HG03039 (cell line): Measurements from ENCODE around the gene SLC45A1.

Experiments used
- ATAC-seq: cut with Tn5 transposase; IDR thresholded peaks from one replicate; pipeline ENCODE4 v1.9.1; 2021; ENCODE audit warnings: mild to moderate bottlenecking, moderate library complexity; ENCODE audit not compliant: unreplicated experiment

The SLC45A1 gene

DNA sequence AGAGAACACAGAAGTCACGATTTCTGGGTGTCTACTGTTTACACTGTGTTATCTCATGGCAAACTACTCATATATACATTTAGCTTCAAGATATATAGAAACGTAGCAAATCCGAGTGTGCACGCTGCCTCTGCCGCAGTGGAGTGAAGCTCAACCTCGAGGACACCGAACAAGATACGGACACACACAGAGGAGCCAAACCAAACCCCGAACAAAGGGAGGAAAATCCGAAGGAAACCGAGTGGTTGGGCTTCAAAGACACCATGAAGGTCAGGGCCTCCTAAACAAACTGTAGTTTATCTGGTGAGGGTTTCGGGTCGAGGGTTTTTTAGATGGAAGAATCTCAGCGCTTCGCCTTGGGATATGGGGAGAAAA is 34.5 kb downstream of the SLC45A1 start:
- ATAC-seq, result no peak

DNA sequence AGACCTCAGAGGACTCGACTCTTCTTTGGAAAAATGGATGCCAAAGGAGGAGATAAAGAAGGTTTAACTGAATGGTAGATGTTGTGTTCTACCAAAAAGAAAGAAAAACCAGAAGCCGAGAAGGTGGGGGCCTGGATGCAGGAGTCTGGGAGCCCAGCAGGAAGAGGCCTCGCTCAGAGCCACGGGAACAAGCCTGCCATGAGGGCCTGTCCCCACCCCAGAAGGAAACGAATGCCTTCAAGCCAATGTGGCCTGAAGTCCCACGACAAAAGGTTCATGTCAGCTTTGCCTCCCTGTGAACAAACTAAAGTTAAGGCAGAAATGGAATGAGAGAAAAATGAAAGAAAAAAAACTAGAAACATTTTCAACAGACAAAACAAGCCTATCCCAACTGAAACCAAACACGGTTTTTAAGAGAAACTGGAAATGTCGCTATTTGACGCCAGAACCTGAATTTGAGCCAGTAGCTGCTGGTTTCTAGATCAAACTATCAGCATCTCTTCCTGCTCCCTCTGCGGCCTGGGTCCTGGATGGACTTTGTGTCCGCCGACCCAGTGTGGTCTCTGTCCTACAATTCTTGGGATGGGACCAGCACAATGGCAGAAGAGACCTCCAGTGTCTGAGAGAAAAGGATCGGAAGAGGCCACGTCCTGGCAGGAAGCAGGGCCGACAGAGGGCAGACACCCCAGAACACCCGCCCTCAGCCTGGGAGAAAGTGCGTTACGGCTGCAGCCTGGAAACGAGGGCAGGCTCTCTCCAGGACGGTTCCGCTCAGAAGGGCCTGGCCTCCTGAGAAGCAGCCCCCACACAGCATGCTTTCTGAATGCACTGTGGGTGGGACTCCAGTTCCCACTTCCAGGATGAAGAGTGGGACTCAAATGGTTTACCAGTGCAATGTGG is 35.2 kb downstream of the SLC45A1 start:
- ATAC-seq, result no peak

DNA sequence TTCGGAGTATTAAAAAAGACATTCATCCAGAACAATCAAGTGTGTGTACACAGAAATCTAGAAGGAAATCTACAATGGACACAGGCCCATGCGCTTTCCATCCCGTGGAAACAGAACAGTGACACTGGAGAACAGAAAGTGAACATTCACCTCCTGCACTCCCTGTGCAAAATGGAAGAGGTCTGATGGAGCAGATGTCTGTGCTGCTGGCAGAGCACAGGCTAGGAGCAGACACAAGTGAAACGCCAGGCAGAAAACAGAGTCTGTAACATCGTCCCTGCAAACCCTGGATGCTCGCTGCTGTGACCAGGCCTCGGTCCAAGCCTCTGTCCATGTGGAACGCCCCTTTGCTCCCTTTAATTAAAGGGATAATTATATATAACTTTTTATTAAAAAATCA is 36.1 kb downstream of the SLC45A1 start:
- no peak for ATAC-seq

DNA sequence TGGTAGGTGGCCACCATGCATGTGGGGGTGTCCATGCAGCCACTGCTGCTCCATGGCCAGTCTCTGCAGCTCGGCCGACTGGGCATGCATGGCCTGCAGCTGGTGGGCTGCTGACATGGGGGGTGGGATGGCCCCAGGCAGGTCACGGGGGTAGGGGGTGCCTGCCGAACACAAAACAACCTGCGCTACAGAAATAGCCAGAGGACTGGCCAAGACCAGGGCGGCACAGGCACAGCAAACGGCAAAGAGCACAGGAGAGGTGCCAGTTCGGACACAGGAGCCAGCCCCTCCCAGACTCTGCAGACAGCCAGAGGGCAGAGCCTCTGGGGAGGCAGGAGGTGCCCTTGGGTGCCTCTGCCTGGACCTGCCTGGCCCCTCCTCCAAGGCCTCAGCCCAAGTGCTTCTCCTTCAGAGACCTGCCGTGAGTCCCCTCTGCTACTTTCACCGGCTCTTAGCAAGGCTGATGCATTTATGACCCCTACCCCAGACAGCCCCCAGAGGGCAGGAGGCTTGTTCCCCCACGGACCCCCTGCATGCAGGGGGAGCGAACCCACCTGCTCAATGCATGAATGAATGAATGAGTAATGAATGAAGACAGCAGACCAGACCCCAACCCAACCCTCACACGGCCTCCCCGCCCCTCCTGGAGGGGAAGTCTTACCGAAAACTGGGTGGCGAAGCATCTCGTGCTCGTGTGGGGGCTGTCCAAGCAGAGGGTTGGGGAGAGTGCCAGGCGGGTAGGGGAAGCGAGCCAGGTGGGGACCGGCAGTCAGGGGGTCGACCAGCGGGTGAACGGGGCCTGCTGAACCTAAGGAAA is 37.7 kb downstream of the SLC45A1 start:
- ATAC-seq, result no peak

DNA sequence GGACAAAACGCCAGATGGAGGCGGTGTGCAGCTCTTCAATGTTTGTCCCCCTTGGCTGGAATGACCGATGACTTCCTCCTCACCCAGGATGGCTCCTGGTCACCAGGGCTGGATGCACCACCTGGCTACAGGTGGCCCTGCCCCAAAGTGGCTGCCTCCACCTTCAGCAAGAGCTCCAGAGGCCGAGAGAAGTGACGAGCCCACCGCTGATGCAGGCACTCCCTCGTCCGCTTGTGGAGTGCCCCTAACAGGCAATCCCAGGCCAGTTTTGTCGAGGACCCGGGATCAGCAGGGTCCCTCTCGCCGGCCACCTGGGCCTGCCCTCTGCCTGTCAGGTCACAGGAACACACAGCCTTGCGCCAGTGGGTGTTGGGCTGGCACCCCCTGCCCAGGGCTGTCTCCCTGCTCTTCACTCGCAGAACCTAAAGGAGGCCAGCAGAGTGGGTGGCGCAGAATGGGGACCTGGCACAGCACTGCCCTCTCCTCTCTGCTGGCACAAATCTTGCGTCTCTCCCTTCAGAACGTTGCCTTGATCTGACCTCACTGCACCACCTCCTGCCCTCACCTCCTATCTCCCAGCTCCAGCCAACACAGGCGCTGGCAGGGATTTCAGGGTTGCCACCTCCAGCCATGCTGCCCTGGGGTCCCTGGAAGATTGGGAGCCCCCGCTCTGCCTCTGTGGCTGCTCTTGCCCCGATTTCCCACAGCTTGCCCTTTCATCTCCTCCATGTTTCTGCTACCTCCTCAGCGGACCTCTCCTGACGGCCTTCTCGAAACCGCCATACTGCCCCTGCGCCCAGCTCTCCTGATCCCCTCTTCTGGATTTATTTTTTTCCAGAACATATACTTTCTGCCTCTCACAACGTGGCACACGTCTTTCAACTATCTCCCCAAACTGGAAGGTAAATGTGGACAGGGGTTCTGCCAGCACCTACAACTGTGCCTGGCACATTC is 38.6 kb downstream of the SLC45A1 start:
- ATAC-seq, result no peak

DNA sequence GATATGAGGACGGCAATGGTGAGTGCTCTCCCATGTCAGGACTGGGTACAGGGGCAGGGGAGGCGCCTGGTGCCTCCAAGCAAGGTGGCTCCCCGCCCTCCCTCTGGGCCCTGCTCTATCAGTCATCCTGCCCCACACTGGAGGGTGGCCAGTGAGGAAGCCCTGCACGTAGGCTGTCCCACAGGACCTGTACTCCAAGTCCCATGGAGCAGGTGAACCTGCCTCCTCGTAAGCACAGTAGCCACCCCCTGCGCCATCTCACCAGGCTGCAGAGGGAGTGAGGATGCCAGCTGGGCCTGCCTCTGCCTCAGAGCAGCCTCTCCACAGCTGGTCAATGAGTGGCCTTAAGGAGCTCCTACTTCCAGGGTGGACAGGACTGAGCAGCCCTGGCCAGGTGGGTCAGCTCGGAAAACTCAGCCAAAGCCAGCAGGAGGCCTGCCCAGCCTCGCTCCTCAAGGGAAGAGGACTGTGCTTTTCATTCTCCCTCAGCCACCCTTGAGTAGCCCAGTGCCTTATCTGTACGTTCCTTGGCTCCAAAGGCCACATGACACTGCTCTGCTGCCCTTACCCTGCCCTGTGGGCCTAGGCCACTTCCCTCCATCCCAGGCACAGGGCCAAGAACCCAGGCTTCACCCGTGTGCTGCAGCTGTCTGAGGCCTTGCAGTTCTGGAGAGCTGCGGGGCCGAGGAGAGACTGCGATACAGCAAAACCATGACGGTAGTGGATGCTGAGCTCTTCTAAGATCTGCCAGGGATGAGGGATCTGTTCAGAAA is 39.6 kb downstream of the SLC45A1 start:
- ATAC-seq, result no peak

DNA sequence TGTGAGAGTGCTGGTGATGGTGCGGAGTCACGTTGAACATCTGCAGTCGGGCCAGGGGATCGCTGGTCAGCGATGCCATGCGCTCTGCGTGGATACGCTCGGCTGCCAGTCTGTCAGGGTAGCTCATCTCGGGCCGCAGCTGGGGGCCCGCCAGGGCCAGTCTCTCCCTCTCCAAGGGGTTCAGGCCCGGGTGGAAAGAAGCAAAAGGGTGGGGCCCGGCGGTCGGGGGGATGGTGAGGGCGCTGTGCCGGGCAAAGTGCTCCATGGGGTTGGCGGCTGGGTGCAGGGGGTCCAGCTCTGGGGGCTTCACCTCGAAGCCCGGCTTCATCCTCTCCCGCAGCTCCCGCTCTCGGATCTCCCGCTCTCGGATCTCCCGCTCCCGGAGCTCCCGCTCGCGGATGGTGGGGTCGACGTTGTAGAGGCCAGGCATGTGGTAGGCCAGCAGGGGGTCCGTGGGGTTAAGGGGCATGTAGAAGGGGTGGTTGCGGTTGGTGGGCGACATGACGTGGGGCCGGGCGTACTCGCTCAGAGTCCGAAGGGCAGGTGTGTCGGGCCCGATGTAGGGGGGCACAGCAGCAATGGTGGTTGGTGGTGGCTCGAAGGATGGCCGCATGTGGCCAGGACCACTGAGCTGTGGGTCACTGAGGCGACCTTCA is 40.5 kb downstream of the SLC45A1 start:
- no peak for ATAC-seq

DNA sequence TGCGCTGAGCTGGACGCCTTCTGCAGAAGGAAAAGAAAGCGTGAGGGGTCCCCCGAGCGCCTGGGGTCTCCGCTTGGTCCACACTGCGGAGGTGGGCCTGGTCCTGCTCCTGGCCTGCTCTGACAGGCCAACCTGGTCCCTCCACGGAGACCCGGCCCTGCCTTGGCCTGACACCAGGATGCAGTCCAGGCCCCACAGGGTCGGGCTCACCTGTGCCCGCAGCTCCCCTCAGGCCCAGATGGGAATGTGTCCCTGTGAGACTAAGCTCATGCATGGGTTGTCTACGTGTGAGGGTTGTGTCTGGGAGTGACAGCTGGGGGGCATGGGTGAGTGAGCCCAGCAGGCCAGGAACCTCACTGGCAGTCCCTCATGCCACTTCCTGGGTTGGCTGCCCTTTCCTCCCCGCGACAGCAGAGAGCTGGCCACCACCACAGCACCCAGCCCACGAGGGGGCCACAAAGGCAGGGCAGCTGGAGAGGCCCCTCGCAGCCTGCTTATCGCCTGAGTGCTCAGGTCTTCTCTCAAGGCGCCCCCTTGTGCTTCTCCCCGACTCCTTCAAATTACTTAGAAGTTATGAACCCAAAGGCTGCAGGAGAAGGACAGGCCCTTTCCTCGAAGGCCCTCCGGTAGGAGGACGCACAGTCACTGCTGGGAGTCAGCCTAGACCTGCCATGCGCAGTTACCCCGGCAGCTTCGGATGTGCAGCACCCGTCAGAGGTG is 41.1 kb downstream of the SLC45A1 start:
- no peak for ATAC-seq

DNA sequence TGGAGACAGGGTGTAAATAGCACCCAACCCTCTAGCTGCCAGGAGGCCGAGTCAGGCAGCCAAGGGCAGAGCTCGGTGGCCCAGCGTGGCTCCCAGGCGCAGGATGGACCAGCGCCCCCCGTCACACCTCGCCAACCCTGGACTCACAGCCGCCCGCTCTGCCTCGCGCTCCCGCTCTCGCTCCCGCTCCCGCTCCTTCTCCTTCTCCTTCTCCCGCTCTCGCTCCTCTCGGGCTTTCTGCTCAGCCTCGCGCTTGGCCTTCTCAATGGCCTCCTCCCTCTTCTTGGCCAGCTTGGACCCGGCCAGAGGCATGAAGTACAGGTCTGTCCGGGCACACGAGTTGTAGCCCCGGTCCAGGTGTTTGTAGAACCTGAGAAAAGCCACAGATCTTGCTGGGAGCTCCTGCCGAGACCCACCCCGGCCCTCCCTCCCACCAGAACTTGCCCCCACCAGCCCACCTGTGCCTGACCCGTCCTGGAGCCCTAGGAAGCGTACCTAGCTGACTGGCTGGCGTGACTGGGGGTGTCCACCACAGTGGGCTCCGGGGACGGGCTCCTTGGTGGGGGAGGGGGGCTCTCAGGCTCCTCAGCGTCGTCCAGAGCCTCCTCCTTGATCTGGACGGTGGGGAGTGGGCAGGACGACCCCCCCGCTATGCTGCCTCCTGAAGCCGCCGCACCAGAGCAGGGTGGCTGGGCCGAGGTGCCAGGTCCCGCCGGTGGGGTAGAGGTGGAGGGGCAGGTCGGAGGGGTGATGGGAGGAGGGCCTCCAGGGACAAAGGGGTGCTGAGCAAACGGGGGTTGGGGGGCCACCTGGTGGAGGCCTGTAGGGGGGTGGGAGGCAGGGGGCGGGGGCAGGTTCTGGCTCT is 41.9 kb downstream of the SLC45A1 start:
- ATAC-seq, result no peak

DNA sequence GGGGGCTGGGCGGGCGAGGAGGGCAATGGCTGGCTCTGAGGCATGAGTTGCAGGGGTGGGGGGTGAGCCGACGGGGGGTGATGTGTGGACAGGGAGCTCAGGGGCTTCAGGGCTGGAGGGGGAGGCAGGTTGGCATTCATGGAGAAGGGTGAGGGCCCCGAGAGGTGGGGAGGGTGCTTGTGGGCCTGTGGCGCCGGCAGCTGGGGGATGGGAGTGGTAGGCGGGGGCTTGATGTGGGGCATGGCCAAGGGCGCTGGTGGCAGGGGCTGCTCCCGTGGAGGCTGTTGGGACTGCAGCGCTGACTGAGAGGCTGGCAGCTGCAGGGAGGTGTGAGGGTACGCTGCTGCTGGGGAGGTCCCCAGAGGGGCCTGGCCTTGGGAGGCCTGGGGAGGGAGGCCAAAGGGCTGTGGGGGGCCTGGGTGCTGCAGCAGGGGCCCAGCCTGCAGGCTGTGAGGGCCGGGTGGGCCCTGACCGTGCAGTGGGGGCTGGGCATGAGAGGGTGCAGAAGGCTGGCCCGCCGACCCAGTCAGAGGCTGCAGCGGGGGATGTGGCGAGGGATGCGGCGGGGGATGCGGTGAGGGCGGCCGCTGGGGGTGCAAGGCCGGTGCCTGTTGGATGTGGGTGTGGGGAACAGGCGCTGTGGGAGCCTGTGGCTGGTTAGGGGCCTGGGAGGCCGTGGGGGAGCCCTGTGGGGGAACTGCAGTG is 42.7 kb downstream of the SLC45A1 start:
- ATAC-seq, result no peak

DNA sequence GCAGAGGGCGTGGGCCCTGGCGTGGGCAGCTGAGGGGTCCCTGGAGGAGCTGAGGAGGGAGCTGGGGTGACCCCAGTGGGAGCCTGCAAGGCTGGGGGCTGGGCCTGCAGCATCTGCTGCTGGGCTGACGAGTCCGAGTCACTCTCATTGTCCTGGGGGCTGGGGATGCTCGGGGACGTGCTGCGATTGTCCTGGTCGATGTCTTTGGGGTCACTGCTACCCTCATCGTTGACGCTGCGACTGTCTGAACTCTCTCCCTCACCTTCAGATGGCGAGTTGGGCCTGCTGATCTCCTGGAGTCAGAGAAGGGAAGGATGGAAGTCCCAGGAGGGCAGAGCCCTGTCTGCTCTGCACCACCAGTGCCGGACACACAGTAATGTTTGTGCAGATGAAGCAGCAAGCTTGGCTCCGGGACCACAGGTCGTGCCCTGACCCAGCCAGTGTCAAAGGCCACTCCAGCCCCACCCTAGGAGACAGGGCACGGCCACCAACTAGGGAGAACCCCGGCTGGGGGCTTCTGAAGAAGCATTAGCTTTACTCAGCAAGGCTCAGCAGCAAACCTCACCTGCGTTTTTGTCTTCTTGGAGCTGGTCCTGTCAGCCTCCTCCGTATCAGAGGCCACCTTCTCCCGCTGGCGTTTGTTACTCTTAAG is 43.4 kb downstream of the SLC45A1 start:
- no peak for ATAC-seq

DNA sequence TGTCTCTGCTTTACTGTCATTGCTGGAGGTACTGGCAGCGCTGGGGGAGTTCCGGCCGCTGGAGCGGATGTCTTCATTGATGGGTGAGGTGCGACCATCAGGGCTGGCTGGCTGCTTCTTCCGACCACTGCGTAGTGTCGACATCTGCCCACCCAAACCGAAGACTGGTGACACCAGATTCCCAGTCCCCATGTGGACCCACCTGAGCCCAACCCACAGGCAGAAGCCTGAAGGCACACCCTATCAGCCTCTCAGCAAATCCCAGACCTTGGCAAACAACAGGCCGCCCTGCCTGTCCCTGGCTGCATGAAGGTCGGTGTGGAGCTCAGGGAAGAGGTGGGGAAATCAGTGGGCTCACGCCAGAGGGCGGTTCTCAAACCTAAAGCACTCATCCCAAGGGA is 44.8 kb downstream of the SLC45A1 start:
- no peak for ATAC-seq

DNA sequence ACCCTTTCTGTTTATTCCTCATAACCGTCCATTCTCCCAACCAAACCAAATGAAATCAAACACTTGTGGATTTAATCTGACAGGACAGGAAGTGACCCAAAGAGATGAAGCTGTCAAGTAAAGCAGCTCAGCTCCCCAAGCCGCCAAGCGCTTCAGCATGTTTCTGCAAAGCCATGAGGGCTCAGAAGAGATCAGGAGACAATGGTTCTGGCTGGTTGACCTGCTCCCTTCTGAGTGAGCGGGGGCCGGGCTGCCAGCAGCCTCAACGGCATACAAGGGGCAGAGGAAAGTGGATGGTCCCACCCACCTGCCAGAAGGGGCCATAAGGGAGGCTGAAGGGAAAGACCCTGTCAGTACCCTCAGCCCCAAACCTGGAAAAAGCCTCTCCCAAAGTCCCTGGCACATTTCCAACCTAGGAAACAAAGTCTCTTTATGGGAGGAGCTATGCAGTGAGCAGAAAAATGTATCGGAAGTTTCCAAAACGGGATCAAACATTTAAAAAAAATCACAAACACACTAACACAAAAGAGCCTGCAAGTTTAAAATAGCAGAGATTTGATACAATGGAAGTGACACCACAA is 45.4 kb downstream of the SLC45A1 start:
- ATAC-seq, result no peak

DNA sequence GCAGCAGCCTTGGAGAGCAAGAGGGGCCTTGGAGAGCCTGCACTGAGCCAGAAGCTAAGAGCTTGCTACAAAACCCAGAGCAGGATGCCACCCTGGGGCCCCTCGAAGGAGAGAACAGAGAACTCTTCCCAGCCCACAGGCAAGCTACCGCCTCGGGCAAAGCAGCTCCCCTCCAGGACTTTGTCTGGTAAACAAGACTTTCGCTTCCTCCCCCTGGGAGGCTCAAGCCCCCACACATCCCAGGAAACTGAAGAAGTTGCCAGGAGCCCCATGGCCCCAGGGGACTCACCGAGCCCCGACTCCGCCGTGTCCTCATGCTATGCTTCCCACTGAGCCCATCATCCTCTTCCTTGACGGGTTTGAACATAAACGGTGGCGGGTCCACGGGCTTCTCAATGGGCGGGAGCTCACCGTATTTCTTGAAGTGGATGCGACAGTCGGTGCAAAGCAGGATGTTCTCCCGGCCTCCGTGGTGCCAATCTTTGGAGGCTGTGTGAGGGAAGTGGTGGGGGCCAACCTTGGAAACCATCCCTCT is 45.9 kb downstream of the SLC45A1 start:
- no peak for ATAC-seq

DNA sequence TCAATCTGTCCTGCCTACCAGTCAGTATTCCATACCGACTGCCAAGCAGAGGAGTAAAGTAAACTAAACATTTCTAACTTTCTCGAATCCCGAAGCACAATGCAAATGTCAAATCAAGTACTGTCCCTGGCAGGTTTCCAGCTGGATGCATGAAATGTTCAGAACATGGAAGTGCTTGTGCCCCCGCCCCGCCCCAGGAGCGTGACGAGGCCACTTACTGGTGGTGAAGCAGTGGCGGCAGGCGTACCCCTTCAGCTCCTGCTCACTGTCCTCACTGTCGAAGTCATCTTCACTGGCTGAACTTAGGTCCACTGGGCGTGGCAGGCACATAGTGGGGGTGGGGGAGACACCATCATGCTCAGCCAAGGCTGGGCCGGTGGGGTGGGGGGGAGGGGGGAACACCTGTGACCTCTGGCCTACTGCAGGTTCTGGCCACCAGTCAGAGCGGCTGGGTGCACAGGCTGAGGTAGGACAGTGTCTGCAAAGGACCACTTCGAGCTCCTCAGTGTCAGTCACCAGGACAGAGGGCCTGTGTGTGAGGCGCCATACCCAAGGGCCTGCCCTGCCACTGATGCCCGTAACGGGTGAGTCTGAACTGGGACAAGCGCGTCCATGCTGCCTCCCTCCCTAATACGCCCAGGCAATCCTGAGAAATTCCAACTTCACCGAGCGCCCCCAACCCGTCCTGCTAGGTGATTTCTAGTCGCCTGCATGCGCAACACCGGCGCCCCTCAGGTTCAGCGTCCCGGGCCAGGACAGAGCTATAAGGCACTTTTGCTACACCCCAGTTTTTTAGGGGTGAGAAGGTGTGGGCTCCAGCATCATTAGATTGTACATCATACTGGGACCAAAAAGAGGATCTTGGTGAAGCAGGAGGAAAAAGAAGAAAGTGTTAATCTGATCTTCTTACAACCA is 46.9 kb downstream of the SLC45A1 start:
- no peak for ATAC-seq
